HG03060 (cell line): Measurements from ENCODE around the gene PTK6.
"Not testable (repeated sequence)": the region's sequence is repeated elsewhere in the genome, so short reads cannot be mapped to it uniquely, and the experiment has no call there.

Source experiments
- ATAC-seq: cut with Tn5 transposase; IDR thresholded peaks from one replicate; pipeline ENCODE4 v1.9.1; 2021; ENCODE audit warnings: low read depth, moderate number of reproducible peaks; ENCODE audit not compliant: unreplicated experiment

The PTK6 gene

GRCh38 chr20:63559485-63560332, 22.5 kb upstream of the PTK6 start:
- not testable (repeated sequence) for ATAC-seq

- no peak for ATAC-seq
These were observed 21.8 kb upstream of the PTK6 start for GRCh38 chr20:63558804-63559484.

- no peak for ATAC-seq
These were observed 20.3 kb upstream of the PTK6 start for GRCh38 chr20:63557481-63557891.

GRCh38 chr20:63556873-63557478, 19.8 kb upstream of the PTK6 start:
- no peak for ATAC-seq

GRCh38 chr20:63555661-63556381, 18.6 kb upstream of the PTK6 start:
- no peak for ATAC-seq

- peak; percentile 32 for ATAC-seq
These were observed 17.4 kb upstream of the PTK6 start for GRCh38 chr20:63554361-63555278.

- no peak for ATAC-seq
These were observed 16.7 kb upstream of the PTK6 start, which contains the start of gene FNDC11 for GRCh38 chr20:63553933-63554290. TSS of gene FNDC11 (plus strand) at chr20:63554159. CDS start at chr20:63555664, 1,505 bp downstream.

- ATAC-seq, result no peak
These were observed 16.2 kb upstream of the PTK6 start for GRCh38 chr20:63553251-63553932.

- ATAC-seq, result no peak
These were observed 15.5 kb upstream of the PTK6 start for GRCh38 chr20:63552481-63553249.

GRCh38 chr20:63551068-63551467, 13.9 kb upstream of the PTK6 start:
- ATAC-seq, result no peak

GRCh38 chr20:63549679-63550282, 12.6 kb upstream of the PTK6 start:
- ATAC-seq, result no peak

GRCh38 chr20:63549019-63549418, 11.8 kb upstream of the PTK6 start:
- ATAC-seq, result no peak

GRCh38 chr20:63548542-63548941, 11.4 kb upstream of the PTK6 start:
- ATAC-seq, result no peak

GRCh38 chr20:63547725-63548480, 10.7 kb upstream of the PTK6 start, which contains the start of gene SRMS:
TSS of gene SRMS (minus strand) at chr20:63547749. CDS start at chr20:63547463, 286 bp downstream.
- no peak for ATAC-seq

- no peak for ATAC-seq
These were observed 10.0 kb upstream of the PTK6 start for GRCh38 chr20:63546956-63547724.

- ATAC-seq, result no peak
These were observed 9.2 kb upstream of the PTK6 start for GRCh38 chr20:63546256-63546955.
